ENCODE results near the gene TSC2. TPM values are rescaled to one million over a fixed set of nuclear protein-coding genes. Genes with fewer than 3 reads are reported as not detected.

TSC2 gene
- total and polyA plus RNA-seq, 9 of the 15 experiments (the other 6 are each of a cell fraction or from before 2014, with no cell fraction given): 1.3 to 68.1 (median 16.6) TPM

DNA sequence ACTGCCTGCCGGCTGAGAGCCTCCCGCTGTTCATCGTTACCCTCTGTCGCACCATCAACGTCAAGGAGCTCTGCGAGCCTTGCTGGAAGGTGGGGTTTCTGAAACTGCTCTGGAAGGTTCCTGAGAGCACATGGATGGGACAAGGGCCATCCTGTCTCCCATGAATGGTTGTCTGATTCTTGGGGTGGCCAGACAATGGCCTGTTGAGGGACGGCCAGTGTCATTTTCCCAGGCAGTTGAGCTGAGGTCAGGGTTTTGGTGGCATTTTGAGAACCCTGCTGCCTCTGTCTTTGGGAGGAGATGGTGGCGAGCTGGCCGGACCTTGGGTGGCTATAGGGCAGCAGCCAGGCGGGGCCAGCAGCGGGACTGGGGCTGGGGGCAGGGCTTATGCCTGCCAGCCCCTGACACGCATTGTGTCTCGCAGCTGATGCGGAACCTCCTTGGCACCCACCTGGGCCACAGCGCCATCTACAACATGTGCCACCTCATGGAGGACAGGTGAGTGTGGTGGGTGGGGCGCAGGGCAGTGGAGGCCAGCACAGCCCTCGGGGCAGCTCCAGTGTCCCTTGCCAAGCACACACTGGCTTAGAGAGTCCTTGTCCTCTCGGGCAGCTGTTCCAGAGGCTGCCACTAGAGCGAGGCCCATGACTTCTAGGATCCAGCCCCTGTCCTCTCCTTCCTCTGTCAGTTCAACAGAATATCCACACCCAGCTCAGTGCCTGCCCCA, 9.1 kb downstream of the TSC2 start:
- ChIA-PET CTCF (ENCODE audit: low intra/inter-chr PET ratio) (interaction anchor here (0.5 to 0.7 kb wide), 2 partner anchors 33 to 190 kb away, joined by 3 to 4 read pairs; no protein-coding TSS in a partner anchor), POLR2A (interaction anchor here (0.8 to 1.3 kb wide), 2 partner anchors 9 to 14 kb away, joined by 3 to 6 read pairs; partner anchors contain the start of genes NTHL1 and TSC2)
- TF ChIP-seq, protein P1, sequence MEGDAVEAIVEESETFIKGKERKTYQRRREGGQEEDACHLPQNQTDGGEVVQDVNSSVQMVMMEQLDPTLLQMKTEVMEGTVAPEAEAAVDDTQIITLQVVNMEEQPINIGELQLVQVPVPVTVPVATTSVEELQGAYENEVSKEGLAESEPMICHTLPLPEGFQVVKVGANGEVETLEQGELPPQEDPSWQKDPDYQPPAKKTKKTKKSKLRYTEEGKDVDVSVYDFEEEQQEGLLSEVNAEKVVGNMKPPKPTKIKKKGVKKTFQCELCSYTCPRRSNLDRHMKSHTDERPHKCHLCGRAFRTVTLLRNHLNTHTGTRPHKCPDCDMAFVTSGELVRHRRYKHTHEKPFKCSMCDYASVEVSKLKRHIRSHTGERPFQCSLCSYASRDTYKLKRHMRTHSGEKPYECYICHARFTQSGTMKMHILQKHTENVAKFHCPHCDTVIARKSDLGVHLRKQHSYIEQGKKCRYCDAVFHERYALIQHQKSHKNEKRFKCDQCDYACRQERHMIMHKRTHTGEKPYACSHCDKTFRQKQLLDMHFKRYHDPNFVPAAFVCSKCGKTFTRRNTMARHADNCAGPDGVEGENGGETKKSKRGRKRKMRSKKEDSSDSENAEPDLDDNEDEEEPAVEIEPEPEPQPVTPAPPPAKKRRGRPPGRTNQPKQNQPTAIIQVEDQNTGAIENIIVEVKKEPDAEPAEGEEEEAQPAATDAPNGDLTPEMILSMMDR (IDR thresholded peaks at IDR 0.05 in 2 of 3, conservative IDR thresholded peaks at IDR 0.05 in 1 of 3; ENCODE audit: insufficient read depth in 2 of 3, low read depth in 1 of 3, low read length in 3 of 3): peak; percentile 27 to 36 (median 30); a peak in 2 of 6 replicates
- TF ChIP-seq SMARCA4 (IDR thresholded peaks at IDR 0.05): no peak
- peaks cover 4% of the 10 kb centered on the region; the same call in 1 of the 2 replicates for H4K20me1 ChIP-seq (replicated peaks; ENCODE audit: control insufficient read depth, insufficient read depth, low read length)
- WGBS (ENCODE audit: insufficient coverage, low coverage, missing lambda C conversion rate): 89% methylated on average over 17 of the region's 19 CpGs
- intact Hi-C loops (cut with micrococcal nuclease) (no loop called here), in situ Hi-C loops (cut with MboI) (no loop called here)
- ATAC-seq: peak; percentile 81
- H3K79me2 ChIP-seq (ENCODE audit: control insufficient read depth, insufficient read depth, low read length): no peaks in the 10 kb centered on the region
- no TSS peak for BruUV-seq (replicated peaks)
- no peak overlapping the region for H3K27ac ChIP-seq (ENCODE audit: extremely low read depth, low read depth, low read length)
- no peak for FAIRE-seq
- no peak overlapping the region for H3K4me3 ChIP-seq
- H3K9ac ChIP-seq (ENCODE audit: insufficient read depth in 1 of 2, low read depth in 2 of 2, low read length in 2 of 2): peak overlapping the region in 1 of 2 experiments; percentile 64; a peak in 2 of 4 replicates
- peak in 1 of 4 experiments; percentile 27 for DNase-seq (ENCODE audit: extremely low read depth in 1 of 4, low spot score in 3 of 4)
- no peak overlapping the region for H3K4me2 ChIP-seq (ENCODE audit: insufficient read depth, low read length)
- no peak overlapping the region for H2AFZ ChIP-seq (ENCODE audit: low read depth, low read length)
- peaks cover 35% of the 10 kb centered on the region; the same call in 1 of the 3 replicates for H3K36me3 ChIP-seq (ENCODE audit: control insufficient read depth, insufficient read depth, low read length)
- peaks cover 0 to 55% of the 10 kb centered on the region in 2 experiments; a peak in 2 of 5 replicates for H3K4me1 ChIP-seq (replicated peaks in 1 of 2; ENCODE audit: control insufficient read depth in 2 of 2, insufficient read depth in 2 of 2, low read length in 2 of 2)
- H3K9me1 ChIP-seq (ENCODE audit: control insufficient read depth, insufficient read depth, low read length): no peaks in the 10 kb centered on the region
- H3K27me3 ChIP-seq (ENCODE audit: control insufficient read depth in 2 of 2, insufficient read depth in 2 of 2, low read length in 2 of 2): no peaks in the 10 kb centered on the region
- no peaks in the 10 kb centered on the region for H3K9me3 ChIP-seq (replicated peaks; ENCODE audit: control insufficient read depth, insufficient read depth, low read depth, low read length)

Data from K562 (cell line).